Activated T-helper 1 cell treated with Interleukin-2 at 50 U/mL for 16 hours (primary cell): Measurements from ENCODE around the gene SLC5A4.
"Not testable (repeated sequence)": the region's sequence is repeated elsewhere in the genome, so short reads cannot be mapped to it uniquely, and the experiment has no call there.

ENCODE experiments used
- DNase-seq: peaks from one replicate; pipeline ENCODE4 v3.0.0-alpha.2; 2020; ENCODE audit warnings: low read depth

SLC5A4 gene

DNA sequence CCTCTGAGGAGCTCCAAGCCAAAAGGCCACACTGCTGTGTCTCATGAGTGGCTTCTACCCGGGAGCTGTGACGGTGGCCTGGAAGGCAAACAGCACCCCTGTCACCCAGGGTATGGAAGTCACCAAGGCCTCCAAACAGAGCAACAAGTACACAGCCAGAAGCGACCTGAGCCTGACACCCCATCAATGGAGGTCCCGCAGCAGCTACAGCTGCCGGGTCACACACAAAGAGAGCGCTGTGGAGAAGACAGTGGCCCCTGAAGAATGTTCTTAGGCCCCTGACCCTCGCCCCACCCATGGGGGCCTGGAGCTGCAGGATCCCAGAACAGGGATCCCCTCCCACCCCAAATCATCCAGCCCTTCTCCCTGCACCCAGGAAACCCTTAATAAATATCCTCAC lies 55.2 kb downstream of the SLC5A4 start:
- no peak for DNase-seq

DNA sequence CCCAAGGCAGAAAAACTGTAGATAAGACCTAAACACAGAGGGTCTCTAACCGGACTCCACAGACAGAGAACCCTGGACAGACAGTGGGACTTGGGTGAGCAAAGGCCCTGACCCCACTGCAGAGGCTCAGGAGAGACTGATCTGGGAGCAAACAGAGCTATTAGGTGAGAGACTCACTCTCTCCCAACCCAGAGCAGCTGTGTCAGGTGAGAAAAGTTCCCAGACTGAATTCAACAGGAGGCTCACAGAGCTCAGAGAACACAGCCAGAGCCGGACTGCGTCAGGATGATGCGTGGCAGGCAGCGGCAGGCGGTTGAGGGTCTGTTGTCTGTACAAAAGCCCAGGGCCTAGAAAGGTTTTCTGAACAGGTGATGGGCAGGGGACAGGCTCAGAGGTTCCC lies 55.8 kb downstream of the SLC5A4 start:
- DNase-seq: no peak

DNA sequence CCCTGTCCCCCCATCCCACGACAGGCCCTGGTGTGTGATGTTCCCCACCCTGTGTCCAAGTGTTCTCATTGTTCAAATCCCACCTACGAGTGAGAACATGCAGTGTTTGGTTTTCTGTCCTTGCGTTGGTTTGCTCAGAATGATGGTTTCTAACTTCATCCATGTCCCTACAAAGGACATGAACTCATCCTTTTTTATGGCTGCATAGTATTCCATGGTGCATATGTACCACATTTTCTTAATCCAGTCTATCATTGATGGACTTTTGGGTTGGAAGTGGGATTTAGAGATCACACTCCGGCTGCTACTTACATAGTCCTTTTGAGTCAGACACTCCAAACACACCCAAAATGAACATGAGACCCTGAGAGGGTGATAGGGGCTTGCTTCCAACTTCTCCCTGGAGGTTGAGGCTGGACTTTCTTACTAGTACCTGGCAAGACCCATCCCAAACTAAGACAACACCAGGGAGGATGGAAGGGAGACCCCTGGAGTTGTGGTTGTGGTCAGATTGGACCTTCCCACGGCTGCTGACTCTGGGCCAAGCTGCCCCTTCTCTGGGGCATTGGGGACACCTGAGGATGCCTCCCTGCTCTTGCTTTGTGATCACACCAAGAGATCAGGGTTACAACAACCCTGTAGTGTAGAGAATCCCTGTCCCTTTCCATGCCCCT lies 57.5 kb downstream of the SLC5A4 start:
- not testable (repeated sequence) for DNase-seq

DNA sequence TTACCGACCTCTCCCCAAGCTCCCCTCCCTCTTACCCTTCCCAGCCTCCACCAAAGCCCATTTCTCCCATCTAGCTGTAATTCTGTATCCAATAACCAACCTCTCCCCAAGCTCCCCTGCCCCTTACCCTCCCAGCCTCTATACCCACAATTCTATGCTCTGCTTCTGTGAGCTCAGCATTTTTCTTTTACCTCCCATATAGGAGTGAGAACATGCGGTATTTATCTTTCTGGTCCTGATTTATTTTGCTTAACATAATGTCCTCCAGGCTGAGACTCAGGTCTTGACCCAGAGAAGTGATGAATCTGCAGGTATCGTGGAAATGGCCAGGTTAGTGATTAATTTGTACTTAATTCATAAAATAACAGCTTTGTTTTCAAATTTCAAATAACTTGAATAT lies 59.2 kb downstream of the SLC5A4 start:
- DNase-seq: not testable (repeated sequence)

DNA sequence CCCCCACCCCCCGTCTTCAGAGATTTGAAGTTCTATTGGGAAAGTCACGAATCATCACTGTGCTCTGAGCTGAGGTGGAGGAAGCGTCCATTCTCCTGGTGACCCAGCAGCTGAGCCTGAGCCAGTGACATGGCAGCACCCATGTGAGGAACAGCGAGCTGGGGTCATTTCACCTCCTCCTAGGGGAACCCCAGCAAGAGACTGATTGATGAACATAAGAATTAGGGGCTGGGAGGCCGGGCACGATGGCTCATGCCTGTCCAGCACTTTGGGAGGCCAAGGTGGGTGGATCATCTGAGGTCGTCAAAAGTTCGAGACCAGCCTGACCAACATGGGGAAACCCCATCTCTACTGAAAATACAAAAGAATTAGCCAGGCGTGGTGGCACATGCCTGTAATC lies 61.8 kb downstream of the SLC5A4 start:
- not testable (repeated sequence) for DNase-seq

DNA sequence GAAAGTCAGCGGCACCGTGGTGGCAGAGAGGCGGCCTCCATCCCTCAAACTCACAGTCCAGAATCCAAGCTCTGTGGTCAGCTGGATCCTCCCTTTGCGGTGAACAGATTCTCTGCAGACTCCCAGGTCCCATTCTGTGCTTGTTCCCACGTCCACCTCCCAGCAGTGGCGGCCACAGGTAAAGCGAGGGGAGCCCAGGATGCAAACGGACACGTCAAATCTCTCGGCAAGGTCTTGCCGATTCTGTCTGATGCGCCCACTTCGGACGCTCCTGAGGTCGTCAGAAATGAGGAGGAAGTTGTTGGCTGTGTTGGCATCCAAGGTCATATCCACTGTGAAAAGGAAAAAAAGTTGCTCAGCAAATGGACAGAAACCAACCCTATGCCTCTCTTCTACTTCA lies 64.1 kb downstream of the SLC5A4 start:
- DNase-seq: not testable (repeated sequence)

DNA sequence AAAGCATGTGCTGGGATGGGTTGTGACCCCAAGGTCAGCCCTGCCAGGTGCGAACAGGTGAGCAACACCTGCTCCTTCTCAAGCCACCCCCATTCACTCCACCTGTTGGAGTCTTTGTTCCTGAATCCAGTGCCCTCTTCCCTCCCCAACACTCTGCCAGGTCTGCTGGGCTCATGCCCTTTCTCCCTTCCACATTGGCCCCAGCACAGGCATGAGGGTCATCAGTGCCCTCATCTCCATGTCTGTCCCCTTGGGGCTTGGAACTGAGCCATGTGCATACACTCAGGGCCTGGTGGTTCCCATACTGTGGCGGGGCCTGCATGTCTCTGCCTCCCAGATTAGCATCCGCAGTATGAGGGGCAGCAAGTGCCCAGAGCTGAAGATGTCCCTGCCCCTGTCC lies 69.3 kb downstream of the SLC5A4 start:
- DNase-seq: no peak

DNA sequence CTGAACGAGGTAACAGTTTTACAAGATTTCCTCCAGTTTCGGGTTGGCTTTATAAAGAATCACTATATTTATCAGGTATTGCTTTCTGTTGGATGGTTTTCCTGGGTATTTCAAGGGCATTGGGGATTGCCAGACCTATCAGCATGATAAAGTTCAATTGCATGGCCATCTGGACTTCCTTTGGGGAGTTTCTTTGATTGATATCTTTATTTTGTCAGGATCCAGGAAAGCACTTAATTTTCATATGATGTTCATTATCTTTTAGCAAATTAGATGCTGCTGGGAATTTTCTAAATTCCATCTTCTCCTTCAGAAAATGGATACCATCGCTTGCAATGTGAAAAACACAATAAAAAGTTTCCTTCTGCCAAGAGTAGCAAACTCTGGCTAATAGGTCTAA lies 71.5 kb downstream of the SLC5A4 start:
- no peak for DNase-seq

DNA sequence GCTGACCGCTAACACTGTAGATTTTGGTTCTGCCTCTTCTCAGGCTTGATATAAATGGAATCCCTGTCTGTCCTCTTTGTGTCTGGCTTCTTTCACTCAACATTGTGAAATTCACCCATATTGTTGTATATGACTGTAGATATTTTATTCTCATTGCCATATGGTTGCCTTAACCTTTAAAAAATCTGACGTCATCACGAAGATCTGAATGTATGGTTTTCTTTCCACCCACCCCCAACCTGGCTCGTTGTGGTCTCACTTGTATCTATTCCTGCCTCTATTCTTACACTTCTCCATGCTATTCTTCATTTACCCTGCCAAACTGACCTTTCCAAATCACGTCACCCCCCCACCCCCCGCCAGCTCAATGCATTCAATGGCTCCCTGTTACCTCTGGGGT lies 74.1 kb downstream of the SLC5A4 start:
- DNase-seq: no peak

DNA sequence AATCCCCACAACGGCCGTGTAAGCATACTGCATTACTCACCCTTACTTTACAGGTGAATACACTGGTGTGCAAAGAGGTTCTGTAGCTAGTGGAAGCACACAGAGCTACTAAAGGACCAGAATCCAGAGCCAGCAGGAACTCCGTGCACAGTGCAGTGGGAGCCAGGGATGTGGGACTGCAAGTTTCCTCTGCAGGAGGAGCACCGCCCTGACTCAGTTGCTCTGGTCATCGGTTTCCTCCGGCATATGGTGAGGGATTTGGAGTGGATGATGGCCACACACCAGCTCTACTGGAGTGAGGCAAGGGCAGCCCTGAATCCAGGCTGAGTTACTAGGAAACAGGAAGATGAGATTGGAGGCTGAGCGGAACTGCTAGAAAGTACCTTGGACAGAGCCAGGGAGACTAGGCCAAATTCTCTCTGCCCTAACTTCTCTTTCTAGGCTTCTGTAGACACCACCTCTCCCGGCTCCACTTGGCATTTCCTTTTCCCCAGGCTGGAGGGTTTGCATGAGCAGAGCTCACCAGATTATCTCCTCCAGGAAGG lies 77.9 kb downstream of the SLC5A4 start:
- DNase-seq: no peak

DNA sequence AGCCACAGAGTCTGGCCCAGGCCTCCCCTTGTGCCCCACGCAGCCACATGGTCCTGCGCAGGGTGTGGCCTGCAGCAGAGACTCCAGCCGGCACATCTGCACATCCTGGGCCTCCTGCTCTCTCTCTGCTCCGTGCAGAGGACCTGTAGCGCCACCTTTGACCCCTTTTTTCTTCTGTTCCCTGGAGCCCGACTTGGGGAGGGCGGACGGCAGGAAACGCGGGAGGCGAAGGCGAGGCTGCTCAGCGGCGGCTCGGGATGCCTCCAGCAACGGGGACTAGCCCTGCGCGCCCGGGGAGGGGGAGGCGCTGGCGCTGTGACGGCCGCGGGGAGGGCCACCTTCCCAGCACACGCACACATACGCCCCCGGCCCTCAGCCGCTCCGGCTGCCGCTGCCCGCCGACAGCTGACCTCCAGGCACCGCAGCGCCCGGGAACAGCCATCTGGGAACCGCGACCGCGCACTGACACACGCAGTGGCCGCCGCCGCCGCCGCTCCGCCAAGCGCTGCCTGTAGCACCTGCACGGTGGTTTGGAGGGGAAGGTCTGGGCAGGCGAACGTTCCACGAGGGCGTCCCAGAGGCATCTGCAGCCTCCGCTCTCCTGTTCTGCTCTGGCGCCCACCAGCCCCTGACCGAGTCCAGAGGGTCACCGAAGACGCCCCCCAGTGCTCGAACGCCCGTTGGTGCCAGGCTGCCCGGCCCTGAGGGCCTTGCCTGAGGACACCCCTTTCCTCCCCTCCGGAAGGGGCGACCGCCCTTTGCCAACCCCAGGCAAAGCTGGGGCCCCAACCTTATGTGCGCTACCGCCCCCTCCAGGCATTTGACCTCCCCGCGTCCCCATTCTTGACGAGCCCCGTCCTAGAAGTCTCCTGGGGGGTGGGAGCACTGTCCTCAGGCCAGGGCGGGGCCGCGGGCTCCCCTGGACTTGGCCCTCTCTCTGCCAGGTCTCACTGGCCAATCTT lies 79.2 kb downstream of the SLC5A4 start:
- no peak for DNase-seq

DNA sequence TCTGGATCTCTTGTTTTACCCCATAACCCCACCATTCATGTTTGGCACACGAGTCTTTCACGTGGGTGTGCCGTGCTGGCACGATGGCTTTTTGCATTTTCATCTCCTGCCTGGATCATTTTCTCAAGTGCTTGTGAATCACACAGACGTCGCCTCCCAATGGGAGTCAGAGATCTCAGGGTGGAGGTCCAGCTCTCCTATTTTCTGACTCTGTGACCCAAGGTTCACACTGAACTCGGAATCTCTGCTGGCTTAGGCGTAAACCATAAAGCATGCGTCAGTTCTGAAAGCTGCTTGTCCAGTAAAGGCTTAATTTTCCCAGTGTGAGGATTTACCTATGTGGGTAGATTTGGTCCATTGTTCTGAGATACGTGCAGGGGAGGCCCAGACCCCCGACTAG lies 80.0 kb downstream of the SLC5A4 start:
- DNase-seq: no peak
